Endometrium (tissue), 2 donors: ENCODE data around the gene ZFP92.

Experiments used
- FAIRE-seq: peaks from 2 replicates; lab custom pipeline; 2012; peaks lifted over from hg19 to GRCh38; lab: Jason Lieb, UNC
- donor health status: control.
- donor health status: control.

The ZFP92 gene

GRCh38 chrX:153408221-153408721 is 3.0 kb upstream of the ZFP92 start:
- no peak for FAIRE-seq

DNA sequence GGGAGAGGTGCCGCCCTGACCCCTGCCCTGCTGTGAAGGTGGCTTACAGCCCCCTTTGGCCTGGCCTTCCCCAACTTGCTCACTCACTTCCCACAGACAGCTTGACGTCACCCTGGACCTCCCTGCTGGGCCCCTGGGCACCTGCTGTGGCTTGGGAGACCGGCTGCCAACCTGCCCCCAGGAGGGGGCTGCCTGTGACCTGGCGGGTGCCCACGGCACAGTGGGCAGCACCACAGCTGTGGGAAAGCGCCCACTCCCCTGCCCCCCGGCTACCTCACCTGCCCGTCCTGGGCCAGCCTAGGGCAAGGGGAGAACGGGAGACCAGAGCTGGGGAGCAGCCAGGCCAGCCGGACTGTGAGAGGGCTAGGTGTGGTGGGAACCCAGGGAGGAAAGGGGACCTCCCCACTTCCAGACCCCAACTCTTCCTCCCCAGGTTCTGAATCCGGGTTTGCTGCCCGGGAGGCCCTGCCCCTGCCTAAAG is 2.4 kb upstream of the ZFP92 start:
- no peak for FAIRE-seq

- no peak for FAIRE-seq
Observed at GRCh38 chrX:153409414-153410101, 1.7 kb upstream of the ZFP92 start.

- no peak for FAIRE-seq
Observed at GRCh38 chrX:153410373-153410772, 899 bp upstream of the ZFP92 start.

DNA sequence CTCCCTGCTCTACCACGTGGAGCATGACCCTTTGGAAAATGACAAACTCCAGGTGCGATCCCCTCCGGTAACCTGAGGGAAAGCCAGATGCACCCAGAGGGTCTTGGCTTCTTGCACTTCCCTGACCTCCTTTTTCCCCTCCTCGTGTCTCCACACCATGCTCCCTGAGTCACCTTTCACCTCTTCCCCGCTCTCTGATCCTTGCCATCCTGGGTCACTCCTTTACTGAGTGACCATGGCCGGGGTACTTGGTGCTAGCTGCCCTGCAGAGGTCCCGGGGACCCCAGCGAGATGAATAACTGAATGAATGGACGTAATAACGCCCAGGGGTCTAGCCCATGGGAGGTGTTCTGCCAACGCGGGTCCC is 401 bp upstream of the ZFP92 start:
- no peak for FAIRE-seq

GRCh38 chrX:153411988-153412574 is 809 bp downstream of the ZFP92 start:
- FAIRE-seq, result no peak

DNA sequence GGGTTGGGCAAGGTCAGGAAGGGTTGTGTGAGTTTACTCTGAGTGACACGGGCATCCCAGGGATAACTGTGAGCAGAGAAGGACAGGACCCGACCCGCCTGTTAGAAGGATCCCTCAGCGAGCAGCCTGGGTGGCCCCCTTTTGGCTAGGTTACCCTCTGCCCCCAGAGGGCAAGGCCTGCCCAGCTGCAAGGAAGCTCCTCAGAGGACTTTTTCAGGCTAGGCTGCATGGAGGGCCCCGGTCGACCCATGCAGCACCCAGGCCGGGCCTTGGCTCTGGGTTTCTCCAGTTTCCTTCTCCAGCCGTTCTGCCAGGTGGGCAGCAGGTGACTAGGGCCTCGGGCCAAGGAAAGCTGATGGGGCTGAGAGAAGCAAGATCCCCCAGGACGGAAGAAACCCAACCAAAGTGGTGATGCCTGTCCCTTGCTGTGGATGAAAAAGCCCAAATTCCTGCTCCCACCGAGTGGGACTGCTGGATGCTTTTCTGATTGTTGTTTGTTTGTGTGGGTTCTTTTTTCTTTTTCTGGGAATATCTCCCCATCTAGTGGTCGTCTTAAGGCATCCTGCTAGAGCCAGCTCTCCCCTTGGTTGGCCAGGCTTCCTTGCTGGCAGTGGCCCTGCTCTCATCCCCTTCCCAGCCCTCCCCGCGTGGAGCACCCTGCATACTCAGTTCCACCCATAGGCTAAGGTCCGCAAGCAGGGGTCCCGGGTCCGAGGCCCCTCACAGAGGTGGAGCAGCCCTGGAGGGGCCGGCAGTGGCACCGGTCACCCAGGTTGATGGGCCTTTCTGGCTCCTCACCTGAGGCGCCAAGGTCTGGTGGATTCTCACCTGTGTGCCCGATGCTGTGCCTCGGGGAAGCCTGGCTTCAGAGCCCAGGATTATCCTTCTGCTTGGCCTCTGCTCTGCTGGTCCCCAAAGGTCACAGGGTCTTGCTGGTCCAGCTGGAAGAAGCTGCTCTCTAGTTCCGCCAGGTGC is 1.8 kb downstream of the ZFP92 start:
- no peak for FAIRE-seq

- FAIRE-seq, result no peak
Observed at GRCh38 chrX:153413731-153414130, 2.5 kb downstream of the ZFP92 start.

DNA sequence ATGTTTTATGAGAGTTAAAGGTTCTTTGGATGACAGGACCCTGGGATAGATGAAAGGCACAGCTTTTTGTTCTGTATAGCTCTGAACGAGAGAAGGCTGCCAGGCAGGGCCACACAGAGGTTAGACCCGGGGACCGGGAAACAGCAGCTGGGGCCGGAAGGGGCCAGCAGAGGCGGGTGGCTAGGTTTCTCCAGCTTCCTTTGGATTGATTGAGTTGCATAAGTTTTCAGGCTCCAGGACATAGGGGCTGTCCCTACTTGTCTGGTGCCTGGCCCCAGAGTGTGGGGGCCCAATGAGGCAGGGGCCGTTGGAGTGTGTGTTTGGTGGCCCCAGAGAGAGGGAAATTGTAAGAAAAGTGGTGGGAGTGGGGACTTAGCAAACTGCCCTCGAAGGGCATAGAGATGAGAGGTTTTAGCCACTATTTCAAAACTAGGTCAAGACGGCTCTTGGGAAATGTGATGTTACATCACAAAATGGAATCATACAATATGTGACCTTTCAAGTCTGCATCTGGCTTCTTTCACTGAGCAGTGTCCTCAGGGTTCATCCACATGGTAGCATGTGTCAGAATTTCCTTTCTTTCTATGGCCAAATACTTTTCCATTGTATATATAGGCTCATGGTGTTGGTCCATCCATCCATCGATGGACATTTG is 3.7 kb downstream of the ZFP92 start:
- FAIRE-seq, result no peak

- no peak for FAIRE-seq
Observed at GRCh38 chrX:153416781-153417450, 5.6 kb downstream of the ZFP92 start.

DNA sequence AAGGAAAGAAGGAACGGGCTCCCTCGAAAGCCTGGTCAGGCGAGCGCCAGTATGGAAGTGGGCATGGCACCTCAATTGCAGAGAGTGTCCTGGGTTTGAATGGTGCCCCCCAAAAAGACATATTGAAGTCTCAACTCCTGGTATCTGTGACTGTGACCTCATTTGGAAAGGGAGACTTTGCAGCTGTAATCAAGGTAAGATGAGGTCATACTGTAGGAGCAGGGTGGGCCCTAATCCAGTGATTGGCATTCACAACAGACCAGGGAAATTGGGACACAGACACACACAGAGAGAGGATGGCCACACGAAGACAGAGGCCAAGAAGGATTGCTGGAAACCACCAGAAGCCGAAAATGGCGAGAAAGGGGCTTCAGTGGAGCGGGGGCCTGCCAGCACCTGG is 6.4 kb downstream of the ZFP92 start:
- FAIRE-seq, result no peak

GRCh38 chrX:153420851-153421599 is 9.8 kb downstream of the ZFP92 start:
- FAIRE-seq, result no peak

DNA sequence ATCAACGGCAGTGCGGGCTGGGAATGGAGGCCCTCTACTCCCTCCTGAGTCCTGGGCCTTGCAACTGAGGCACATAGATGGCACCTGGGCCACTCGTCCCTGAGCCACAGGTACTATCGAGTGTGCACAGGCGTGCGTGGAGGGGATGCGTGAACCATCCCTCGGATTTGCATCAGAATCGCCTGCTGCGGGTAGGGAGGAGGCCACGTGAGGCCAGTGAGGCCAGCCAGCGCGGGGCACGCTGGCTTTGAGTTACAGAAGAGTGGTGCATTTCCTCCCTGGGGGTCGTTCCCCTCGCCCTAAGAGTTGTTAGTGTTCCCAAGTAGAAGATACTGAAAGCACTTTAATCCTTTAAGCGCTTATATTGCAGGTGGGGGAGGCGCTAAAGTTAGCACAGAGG is 10.6 kb downstream of the ZFP92 start:
- no peak for FAIRE-seq

GRCh38 chrX:153423652-153424051 is 12.4 kb downstream of the ZFP92 start:
- FAIRE-seq, result no peak

DNA sequence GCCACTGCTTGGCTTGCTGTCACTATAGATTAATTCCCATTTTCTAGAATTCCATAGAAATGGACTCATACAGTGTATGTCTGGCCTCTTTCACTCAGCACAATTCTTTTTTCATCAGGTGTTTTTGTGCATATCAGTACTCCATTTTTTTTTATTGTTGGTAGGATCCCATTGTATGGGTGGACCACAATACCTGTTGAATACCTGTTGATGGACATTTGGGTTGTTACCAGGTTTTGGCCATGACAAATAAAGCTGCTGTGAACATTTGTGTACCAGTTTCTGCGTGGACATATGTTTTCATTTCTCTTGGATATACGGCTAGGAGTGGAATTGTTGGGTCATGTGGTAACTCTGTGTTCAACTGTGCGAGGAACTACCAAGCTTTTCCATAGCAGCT is 14.9 kb downstream of the ZFP92 start:
- FAIRE-seq, result no peak

- FAIRE-seq, result no peak
Observed at GRCh38 chrX:153430796-153431195, 19.5 kb downstream of the ZFP92 start.

GRCh38 chrX:153433161-153433680 is 21.9 kb downstream of the ZFP92 start:
- FAIRE-seq, result no peak

DNA sequence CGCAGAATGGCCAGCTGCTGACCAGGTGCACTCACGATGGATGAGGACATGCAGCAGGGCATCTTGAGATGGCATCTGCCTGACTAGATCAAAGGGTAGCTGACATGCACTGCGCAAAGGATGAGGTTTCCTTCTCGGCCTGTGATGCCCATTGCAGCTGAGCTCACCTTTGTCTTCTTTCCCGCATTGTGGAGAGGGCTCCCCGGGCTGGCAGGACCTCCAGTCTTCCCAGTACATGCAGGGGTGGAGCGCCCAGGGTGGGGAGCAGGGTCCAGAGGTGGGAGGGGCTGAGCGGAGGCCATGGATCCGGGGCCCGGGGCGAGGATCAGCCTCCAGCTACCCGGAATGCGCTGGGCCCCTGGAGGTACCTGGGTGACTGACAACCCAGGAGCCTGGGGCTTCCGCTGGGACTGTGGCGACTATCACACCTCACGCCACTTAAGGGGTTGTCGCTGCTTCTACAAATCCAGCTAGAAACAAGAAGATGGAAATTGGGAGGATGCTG is 22.6 kb downstream of the ZFP92 start:
- no peak for FAIRE-seq

GRCh38 chrX:153434801-153435200 is 23.5 kb downstream of the ZFP92 start:
- no peak for FAIRE-seq

GRCh38 chrX:153435845-153436244 is 24.6 kb downstream of the ZFP92 start:
- FAIRE-seq, result no peak
